Thyroid gland (tissue), 4 donors: ENCODE data around the gene OCA2. TPM values are rescaled to one million over a fixed set of nuclear protein-coding genes. Genes with fewer than 3 reads are reported as not detected.

ENCODE experiments used
- DNase-seq, 2 donors: peaks; one replicate each; pipeline ENCODE4 v3.0.0-alpha.2; 2019
- H3K27ac ChIP-seq, 3 donors: fragments of 200-600 bp; sonication (generic); 1 replicate in 2 of 3; 2 replicates in 1 of 3; pipeline ENCODE4 v1.5.1; 2016 to 2019; ENCODE audit warnings: mild to moderate bottlenecking in 1 of 3, moderate library complexity in 1 of 3
- H3K27me3 ChIP-seq: fragments of 200-600 bp; sonication (generic); one replicate; pipeline ENCODE4 v1.5.1; 2019
- H3K36me3 ChIP-seq, 2 donors: fragments of 200-600 bp; sonication (generic); one replicate each; pipeline ENCODE4 v1.5.1; 2016 to 2019
- H3K4me1 ChIP-seq, 2 donors: fragments of 200-600 bp; sonication (generic); one replicate each; pipeline ENCODE4 v1.5.1; 2017 to 2019
- H3K4me3 ChIP-seq, 3 donors: fragments of 200-600 bp; sonication (generic); replicated peaks in 1 of 3; 1 replicate in 2 of 3; 2 replicates in 1 of 3; pipeline ENCODE4 v1.5.1; 2016; ENCODE audit warnings: mild to moderate bottlenecking in 1 of 3
- H3K9me3 ChIP-seq: fragments of 200-600 bp; sonication (generic); one replicate; pipeline ENCODE4 v1.5.1; 2017
- CTCF ChIP-seq, 6 experiments: fragments of 200-600 bp in 3 of 6; fragments of 450-650 bp in 3 of 6; sonication (generic) in 3 of 6; IDR thresholded peaks; one replicate each; pipeline ENCODE4 v1.5.1; 2016 to 2019; ENCODE audit warnings: antibody characterized with exemption in 6 of 6, mild to moderate bottlenecking in 2 of 6, inconsistent platforms in 1 of 6, moderate library complexity in 1 of 6
- POLR2A ChIP-seq, 2 donors: fragments of 450-650 bp; IDR thresholded peaks; one replicate each; pipeline ENCODE4 v1.6.1; 2017; ENCODE audit warnings: antibody characterized with exemption in 2 of 2, mild to moderate bottlenecking in 2 of 2, moderate library complexity in 1 of 2
- WGBS, 2 donors: methylation state at CpG; one replicate each; pipeline ENCODE4 v1.1.5; 2017; 5-methylcytosine and 5-hydroxymethylcytosine counted together
- intact Hi-C: fragments of 100-400 bp; cut with DNase I; formaldehyde crosslinking; loops from one replicate; pipeline ENCODE4 v1.15.1; 2023
- total RNA-seq, 4 donors: library from RNA; depleted of rRNA; stranded (reverse); fragments of >200 nt; gene quantifications; one replicate each; pipeline ENCODE4 v1.2.3, GENCODE V29; 2016

The OCA2 gene
- total RNA-seq, 4 donors from 2014 or later, result 5.5 to 20.5 (median 13.8) TPM

- H3K27me3 ChIP-seq, result no peaks in the 10 kb centered on the region
- no peak for TF ChIP-seq CTCF (IDR thresholded peaks at IDR 0.05)
- TF ChIP-seq POLR2A (IDR thresholded peaks at IDR 0.05), result no peak
- H3K27ac ChIP-seq, result no peak overlapping the region
- H3K4me1 ChIP-seq, result no peaks in the 10 kb centered on the region
- intact Hi-C loops, result no loop called here
- WGBS, 2 donors, result 91 to 94% methylated on average over 10 of the region's 10 CpGs
- H3K36me3 ChIP-seq, result peaks cover 0 to 3% of the 10 kb centered on the region in 2 donors
- no peak for DNase-seq
- H3K9me3 ChIP-seq, result no peaks in the 10 kb centered on the region
- H3K4me3 ChIP-seq, result no peak overlapping the region
Observed at GRCh38 chr15:27949089-27949488, 150.0 kb downstream of the OCA2 start.

GRCh38 chr15:27939246-27939645 lies 159.9 kb downstream of the OCA2 start:
- WGBS, 2 donors, result 81 to 96% methylated on average over 2 of the region's 2 CpGs
- Histone ChIP-seq H3K27ac (no peak overlapping the region), H3K4me1 (no peaks in the 10 kb centered on the region), H3K9me3 (no peaks in the 10 kb centered on the region), H3K4me3 (no peak overlapping the region), H3K36me3 (no peaks in the 10 kb centered on the region), H3K27me3 (no peaks in the 10 kb centered on the region)
- TF ChIP-seq CTCF (IDR thresholded peaks at IDR 0.05) (no peak), POLR2A (IDR thresholded peaks at IDR 0.05) (no peak)
- DNase-seq, result no peak
- intact Hi-C loops, result no loop called here

GRCh38 chr15:27937851-27938250 lies 161.3 kb downstream of the OCA2 start:
- DNase-seq, result no peak
- Histone ChIP-seq H3K9me3 (no peaks in the 10 kb centered on the region), H3K27me3 (no peaks in the 10 kb centered on the region), H3K36me3 (no peaks in the 10 kb centered on the region), H3K4me3 (no peak overlapping the region), H3K27ac (no peak overlapping the region), H3K4me1 (no peaks in the 10 kb centered on the region)
- intact Hi-C loops, result no loop called here
- 61 to 73% methylated on average over 1 of the region's 1 CpG for WGBS, 2 donors
- TF ChIP-seq POLR2A (IDR thresholded peaks at IDR 0.05), result no peak

GRCh38 chr15:27936164-27936563 lies 163.0 kb downstream of the OCA2 start:
- H3K27me3 ChIP-seq, result no peaks in the 10 kb centered on the region
- no peaks in the 10 kb centered on the region for H3K4me1 ChIP-seq
- H3K4me3 ChIP-seq, result no peak overlapping the region
- TF ChIP-seq CTCF (IDR thresholded peaks at IDR 0.05) (no peak), POLR2A (IDR thresholded peaks at IDR 0.05) (no peak)
- 68 to 79% methylated on average over 2 of the region's 2 CpGs for WGBS, 2 donors
- no peaks in the 10 kb centered on the region for H3K9me3 ChIP-seq
- no peak for DNase-seq
- no peaks in the 10 kb centered on the region for H3K36me3 ChIP-seq
- no peak overlapping the region for H3K27ac ChIP-seq
- intact Hi-C loops, result no loop called here

GRCh38 chr15:27935328-27935727 lies 163.8 kb downstream of the OCA2 start:
- Histone ChIP-seq H3K27ac (no peak overlapping the region), H3K4me3 (no peak overlapping the region), H3K27me3 (no peaks in the 10 kb centered on the region), H3K4me1 (no peaks in the 10 kb centered on the region), H3K9me3 (no peaks in the 10 kb centered on the region), H3K36me3 (no peaks in the 10 kb centered on the region)
- intact Hi-C loops, result no loop called here
- WGBS, 2 donors, result 72 to 84% methylated on average over 4 of the region's 4 CpGs
- DNase-seq, result no peak
- TF ChIP-seq CTCF (IDR thresholded peaks at IDR 0.05), result no peak

- H3K9me3 ChIP-seq, result no peaks in the 10 kb centered on the region
- TF ChIP-seq CTCF (IDR thresholded peaks at IDR 0.05) (no peak), POLR2A (IDR thresholded peaks at IDR 0.05) (no peak)
- H3K4me3 ChIP-seq, result no peak overlapping the region
- WGBS, 2 donors, result 54 to 55% methylated on average over 9 of the region's 9 CpGs
- no peaks in the 10 kb centered on the region for H3K27me3 ChIP-seq
- H3K4me1 ChIP-seq, result no peaks in the 10 kb centered on the region
- H3K27ac ChIP-seq, result no peak overlapping the region
- H3K36me3 ChIP-seq, result no peaks in the 10 kb centered on the region
- intact Hi-C loops, result no loop called here
- DNase-seq, result no peak
Observed at GRCh38 chr15:27934782-27935181, 164.3 kb downstream of the OCA2 start.
